Esophagus squamous epithelium (tissue), 5 donors: ENCODE data around the gene PROSER2. TPM values are rescaled to one million over a fixed set of nuclear protein-coding genes. Genes with fewer than 3 reads are reported as not detected.
A peak's percentile ranks its signal among the peaks of the same experiment; 100 is the strongest.

Source experiments
- DNase-seq: peaks from one replicate; lab custom pipeline; 2025; lab: John Stamatoyannopoulos, UW
- H3K27ac ChIP-seq, 4 donors: fragments of 200-600 bp; sonication (generic); one replicate each; pipeline ENCODE4 v1.5.1; 2016 to 2019; ENCODE audit warnings: mild to moderate bottlenecking in 1 of 4
- H3K27me3 ChIP-seq, 4 donors: fragments of 200-600 bp; sonication (generic); 1 replicate in 3 of 4; 2 replicates in 1 of 4; pipeline versions ENCODE4 v1.5.1 to v1.6.0; 2017 to 2021; ENCODE audit warnings: antibody characterized with exemption in 1 of 4
- H3K36me3 ChIP-seq, 3 donors: fragments of 200-600 bp; sonication (generic); one replicate each; pipeline ENCODE4 v1.5.1; 2016 to 2019
- H3K4me1 ChIP-seq, 3 donors: fragments of 200-600 bp; sonication (generic); one replicate each; pipeline ENCODE4 v1.5.1; 2017 to 2019
- H3K4me3 ChIP-seq, 4 donors: fragments of 200-600 bp; sonication (generic); 1 replicate in 3 of 4; 2 replicates in 1 of 4; pipeline ENCODE4 v1.5.1; 2016 to 2019; ENCODE audit warnings: mild to moderate bottlenecking in 2 of 4, moderate library complexity in 1 of 4
- H3K9me3 ChIP-seq, 3 donors: fragments of 200-600 bp; sonication (generic); one replicate each; pipeline ENCODE4 v1.5.1; 2016 to 2019
- POLR2A ChIP-seq, 4 donors: fragments of 450-650 bp; IDR thresholded peaks; one replicate each; pipeline ENCODE4 v1.6.1; 2017; ENCODE audit warnings: antibody characterized with exemption in 4 of 4, mild to moderate bottlenecking in 4 of 4, moderate library complexity in 3 of 4
- WGBS, 2 donors: methylation state at CpG; one replicate each; pipeline ENCODE4 v1.1.5; 2018; 5-methylcytosine and 5-hydroxymethylcytosine counted together
- intact Hi-C: fragments of 100-400 bp; cut with DNase I; formaldehyde crosslinking; loops from one replicate; pipeline ENCODE4 v1.15.0; 2022
- total RNA-seq, 4 donors: library from RNA; depleted of rRNA; stranded (reverse); fragments of >200 nt; gene quantifications; one replicate each; pipeline ENCODE4 v1.1.0, GENCODE V29; 2016
- TF ChIP-seq, protein P1 (sequence below), 6 experiments: fragments of 450-650 bp in 4 of 6; fragments of 200-600 bp in 2 of 6; sonication (generic) in 2 of 6; IDR thresholded peaks; one replicate each; pipeline ENCODE4 v1.5.1; 2016 to 2019; ENCODE audit warnings: antibody characterized with exemption in 6 of 6, mild to moderate bottlenecking in 4 of 6, moderate library complexity in 4 of 6
- donor health status: DM: yes; HTN: yes; CAD: no.

PROSER2 gene, protein sequence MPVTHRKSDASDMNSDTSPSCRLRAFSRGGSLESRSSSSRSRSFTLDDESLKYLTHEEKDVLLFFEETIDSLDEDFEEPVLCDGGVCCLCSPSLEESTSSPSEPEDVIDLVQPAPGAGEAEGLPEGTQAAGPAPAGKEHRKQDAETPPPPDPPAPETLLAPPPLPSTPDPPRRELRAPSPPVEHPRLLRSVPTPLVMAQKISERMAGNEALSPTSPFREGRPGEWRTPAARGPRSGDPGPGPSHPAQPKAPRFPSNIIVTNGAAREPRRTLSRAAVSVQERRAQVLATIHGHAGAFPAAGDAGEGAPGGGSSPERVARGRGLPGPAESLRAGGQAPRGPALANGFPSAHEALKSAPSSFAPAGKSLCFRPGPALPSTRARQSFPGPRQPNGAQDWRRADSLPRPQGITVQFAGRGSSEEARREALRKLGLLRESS
- 10 to 100 TPM in 2 of 4 donors, 1 to 10 TPM in 2; 6.4 to 15.5 (median 11.1) TPM for total RNA-seq

DNA sequence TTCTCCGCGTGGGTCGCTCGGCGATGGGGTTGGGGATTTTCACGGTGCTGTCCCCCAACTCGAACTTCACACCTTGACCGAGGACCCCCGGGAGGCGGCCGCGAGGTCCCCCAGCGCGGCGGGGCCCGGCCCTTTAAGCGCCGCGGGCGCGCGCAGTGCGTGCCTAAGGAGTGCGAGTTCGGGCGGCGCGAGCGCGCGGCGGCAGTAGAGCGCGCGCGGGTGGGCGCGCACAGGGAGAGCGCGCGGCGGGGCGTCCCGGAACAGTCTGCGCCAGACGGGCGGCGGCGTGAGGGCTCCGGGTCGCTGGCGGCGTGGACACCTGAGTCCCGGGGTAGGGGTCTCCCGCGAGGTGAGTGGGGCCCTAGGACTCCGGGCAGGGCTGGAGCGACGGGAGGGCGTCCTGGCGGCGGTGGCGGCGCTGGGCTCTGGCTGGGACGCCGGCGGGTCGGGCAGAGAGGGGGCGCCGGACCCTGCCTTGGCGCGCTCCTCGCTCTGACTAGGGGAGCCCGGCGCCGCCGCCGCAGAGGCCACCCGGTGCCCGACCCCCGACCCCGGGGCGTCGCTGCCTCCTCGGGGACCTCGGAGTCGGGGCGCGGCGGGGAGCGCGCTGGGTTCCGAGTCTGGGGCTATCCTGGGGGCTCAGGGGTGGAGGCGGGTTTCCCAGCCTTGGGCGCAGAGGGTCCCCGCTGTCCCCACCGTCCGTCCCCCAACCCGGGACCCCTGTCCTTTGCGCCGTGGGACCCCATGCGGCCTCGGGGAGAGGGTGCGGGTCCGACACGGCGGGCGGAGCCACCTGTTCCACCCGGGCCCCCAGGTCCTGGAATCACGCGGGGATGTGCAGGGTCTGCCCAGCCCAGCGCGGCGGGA is at the start of gene PROSER2:
PROSER2 (plus strand) TSS at position 235 of the 867 bp plus-strand sequence. CDS start 28,722 bp downstream, outside the sequence.
- DNase-seq: no peak
- H3K9me3 ChIP-seq: no peaks in the 10 kb centered on the region
- no peaks in the 10 kb centered on the region for H3K36me3 ChIP-seq
- WGBS, 2 donors: 4 to 5% methylated on average over 11 to 24 of the region's 114 CpGs
- H3K4me3 ChIP-seq: peak within 1 kb of the TSS; percentile 69 to 98 (median 88)
- intact Hi-C loops: no loop called here
- peaks cover 3 to 53% (median 11%) of the 10 kb centered on the region in 3 donors for H3K4me1 ChIP-seq
- peak in 2 of 4 donors; percentile 82 to 87 for TF ChIP-seq POLR2A (IDR thresholded peaks at IDR 0.05)
- TF ChIP-seq, protein P1, sequence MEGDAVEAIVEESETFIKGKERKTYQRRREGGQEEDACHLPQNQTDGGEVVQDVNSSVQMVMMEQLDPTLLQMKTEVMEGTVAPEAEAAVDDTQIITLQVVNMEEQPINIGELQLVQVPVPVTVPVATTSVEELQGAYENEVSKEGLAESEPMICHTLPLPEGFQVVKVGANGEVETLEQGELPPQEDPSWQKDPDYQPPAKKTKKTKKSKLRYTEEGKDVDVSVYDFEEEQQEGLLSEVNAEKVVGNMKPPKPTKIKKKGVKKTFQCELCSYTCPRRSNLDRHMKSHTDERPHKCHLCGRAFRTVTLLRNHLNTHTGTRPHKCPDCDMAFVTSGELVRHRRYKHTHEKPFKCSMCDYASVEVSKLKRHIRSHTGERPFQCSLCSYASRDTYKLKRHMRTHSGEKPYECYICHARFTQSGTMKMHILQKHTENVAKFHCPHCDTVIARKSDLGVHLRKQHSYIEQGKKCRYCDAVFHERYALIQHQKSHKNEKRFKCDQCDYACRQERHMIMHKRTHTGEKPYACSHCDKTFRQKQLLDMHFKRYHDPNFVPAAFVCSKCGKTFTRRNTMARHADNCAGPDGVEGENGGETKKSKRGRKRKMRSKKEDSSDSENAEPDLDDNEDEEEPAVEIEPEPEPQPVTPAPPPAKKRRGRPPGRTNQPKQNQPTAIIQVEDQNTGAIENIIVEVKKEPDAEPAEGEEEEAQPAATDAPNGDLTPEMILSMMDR (IDR thresholded peaks at IDR 0.05): peak in 2 of 6 experiments; percentile 3 to 4
- H3K27ac ChIP-seq: peak within 1 kb of the TSS; percentile 78 to 90 (median 83)
- peaks cover 0 to 12% (median 0%) of the 10 kb centered on the region in 4 donors for H3K27me3 ChIP-seq

DNA sequence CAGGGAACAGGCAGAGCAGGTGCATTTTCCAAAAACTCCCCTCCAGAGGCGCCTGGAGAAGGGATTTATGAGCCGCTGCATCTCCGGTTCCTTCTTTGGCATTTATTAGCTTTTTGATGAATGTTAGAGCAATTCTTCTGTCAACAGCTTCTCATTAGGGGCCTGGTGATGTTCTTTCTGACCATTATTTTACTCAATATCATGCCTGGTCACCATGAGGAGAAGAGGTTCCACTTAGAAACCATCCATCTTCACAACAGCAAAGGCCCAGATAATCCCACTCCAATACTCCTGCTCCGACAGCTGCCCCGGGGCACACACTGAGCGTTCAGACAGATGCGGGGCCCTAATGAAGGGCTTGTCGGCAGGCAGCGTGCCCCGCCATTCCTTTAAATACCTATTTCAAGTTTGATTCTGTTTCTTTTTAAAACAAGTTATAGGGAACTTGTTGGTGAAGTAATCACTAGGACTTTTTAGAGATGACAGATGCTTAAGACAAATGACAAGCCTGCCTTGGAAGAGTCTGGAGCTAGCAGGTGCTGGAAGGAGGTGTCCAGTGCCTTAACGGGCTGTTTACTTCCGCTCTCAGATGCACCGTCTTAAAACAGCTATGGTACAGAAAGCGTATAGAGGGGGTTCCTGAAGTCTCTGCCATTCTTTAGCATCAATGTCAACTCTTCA is 49.3 kb upstream of the PROSER2 start:
- Histone ChIP-seq H3K27ac (no peak overlapping the region), H3K4me3 (no peak overlapping the region), H3K27me3 (peaks cover 0 to 5% (median 0%) of the 10 kb centered on the region in 4 donors), H3K4me1 (no peaks in the 10 kb centered on the region), H3K9me3 (no peaks in the 10 kb centered on the region), H3K36me3 (no peaks in the 10 kb centered on the region)
- DNase-seq: no peak
- WGBS, 2 donors: 81 to 86% methylated on average over 14 of the region's 14 CpGs
- TF ChIP-seq, protein P1 (IDR thresholded peaks at IDR 0.05): no peak
- TF ChIP-seq POLR2A (IDR thresholded peaks at IDR 0.05): no peak
- intact Hi-C loops: no loop called here

DNA sequence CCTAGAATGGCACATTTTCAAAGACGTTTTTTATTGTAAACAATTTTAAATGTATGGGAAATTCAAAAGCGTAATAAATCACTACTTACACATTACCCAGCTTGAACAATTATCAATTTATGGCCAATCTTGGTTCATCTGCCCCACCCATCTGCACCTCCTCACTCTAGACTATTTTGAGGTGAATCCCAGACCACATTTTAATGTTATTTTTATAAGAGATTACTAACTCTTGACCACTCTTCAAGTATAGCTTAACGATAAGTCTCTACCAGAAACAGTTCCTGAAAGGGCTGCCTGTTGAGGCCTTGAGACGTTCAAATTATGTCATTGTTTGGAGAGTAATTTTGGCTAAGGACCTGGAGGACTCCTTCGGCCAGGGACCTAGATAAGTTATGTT is 47.7 kb upstream of the PROSER2 start:
- intact Hi-C loops: no loop called here
- Histone ChIP-seq H3K27me3 (peaks cover 0 to 5% (median 0%) of the 10 kb centered on the region in 4 donors), H3K27ac (no peak overlapping the region), H3K4me1 (no peaks in the 10 kb centered on the region), H3K4me3 (no peak overlapping the region), H3K9me3 (no peaks in the 10 kb centered on the region), H3K36me3 (no peaks in the 10 kb centered on the region)
- 51 to 78% methylated on average over 5 of the region's 5 CpGs for WGBS, 2 donors
- no peak for TF ChIP-seq POLR2A (IDR thresholded peaks at IDR 0.05)
- TF ChIP-seq, protein P1 (IDR thresholded peaks at IDR 0.05): no peak
- no peak for DNase-seq

DNA sequence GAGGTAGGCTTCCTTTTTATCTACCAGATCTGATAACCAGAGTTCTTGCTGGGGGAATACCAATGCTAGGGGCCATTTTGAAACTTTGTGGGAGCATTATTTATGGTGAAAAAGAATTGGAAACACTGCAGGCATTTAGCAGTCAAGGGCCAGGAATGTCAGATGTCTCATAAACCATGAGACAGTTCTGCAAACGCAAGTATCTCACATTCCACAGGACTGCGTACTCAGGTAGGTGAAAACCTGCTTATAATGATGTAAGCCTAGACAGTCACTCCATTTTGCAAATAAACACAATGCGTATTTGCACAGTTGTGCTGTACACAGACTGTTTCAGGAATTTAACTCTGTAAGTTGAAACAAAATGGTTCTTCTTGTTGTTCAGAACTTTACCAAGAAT is 47.1 kb upstream of the PROSER2 start:
- 84 to 91% methylated on average over 3 of the region's 3 CpGs for whole genome bisulfite sequencing, 2 donors
- peaks cover 0 to 5% (median 0%) of the 10 kb centered on the region in 4 donors for H3K27me3 ChIP-seq
- no peak for DNase-seq

More for the DNA sequence above, 47.1 kb upstream of the PROSER2 start:
- no peak for TF ChIP-seq POLR2A (IDR thresholded peaks at IDR 0.05)
- TF ChIP-seq, protein P1 (IDR thresholded peaks at IDR 0.05): no peak
- Histone ChIP-seq H3K4me3 (no peak overlapping the region), H3K4me1 (no peaks in the 10 kb centered on the region), H3K27ac (no peak overlapping the region), H3K36me3 (no peaks in the 10 kb centered on the region), H3K9me3 (no peaks in the 10 kb centered on the region)
- intact Hi-C loops: no loop called here
